ENCODE data around the gene CKMT1B. TPM values are rescaled to one million over a fixed set of nuclear protein-coding genes. Genes with fewer than 3 reads are reported as not detected.
"Not testable (repeated sequence)": the region's sequence is repeated elsewhere in the genome, so short reads cannot be mapped to it uniquely, and the experiment has no call there.

The CKMT1B gene
- total RNA-seq (ENCODE audit: unreplicated experiment) = 12.8 TPM
- long read RNA-seq, partial matches to known transcripts = 0 of 4 reads
- long read RNA-seq, other reads (novel, unspliced or antisense) = 1 of 4 reads

GRCh38 chr15:43593328-43594190, at the start of gene CKMT1B:
Gene CKMT1B, plus strand, starts transcription at chr15:43594027. Its CDS starts 192 bp downstream, at chr15:43594219.
- not testable (repeated sequence) for H3K36me3 Mint-ChIP-seq (ENCODE audit: low read depth, unreplicated experiment); H3K27ac Mint-ChIP-seq (ENCODE audit: unreplicated experiment); H3K27me3 Mint-ChIP-seq (ENCODE audit: unreplicated experiment); DNase-seq (ENCODE audit: low spot score); H3K4me3 Mint-ChIP-seq (ENCODE audit: unreplicated experiment); H3K4me1 Mint-ChIP-seq (ENCODE audit: unreplicated experiment); H3K9me3 Mint-ChIP-seq (ENCODE audit: unreplicated experiment)

GRCh38 chr15:43544266-43544665, 49.6 kb upstream of the CKMT1B start:
- H3K27ac Mint-ChIP-seq (ENCODE audit: unreplicated experiment) = no peak overlapping the region
- peaks cover 7% of the 10 kb centered on the region for H3K36me3 Mint-ChIP-seq (ENCODE audit: low read depth, unreplicated experiment)
- H3K27me3 Mint-ChIP-seq (ENCODE audit: unreplicated experiment) = no peaks in the 10 kb centered on the region
- no peaks in the 10 kb centered on the region for H3K4me1 Mint-ChIP-seq (ENCODE audit: unreplicated experiment)
- DNase-seq (ENCODE audit: low spot score) = no peak
- no peaks in the 10 kb centered on the region for H3K9me3 Mint-ChIP-seq (ENCODE audit: unreplicated experiment)
- H3K4me3 Mint-ChIP-seq (ENCODE audit: unreplicated experiment) = no peak overlapping the region
- TF ChIP-seq, protein P1, sequence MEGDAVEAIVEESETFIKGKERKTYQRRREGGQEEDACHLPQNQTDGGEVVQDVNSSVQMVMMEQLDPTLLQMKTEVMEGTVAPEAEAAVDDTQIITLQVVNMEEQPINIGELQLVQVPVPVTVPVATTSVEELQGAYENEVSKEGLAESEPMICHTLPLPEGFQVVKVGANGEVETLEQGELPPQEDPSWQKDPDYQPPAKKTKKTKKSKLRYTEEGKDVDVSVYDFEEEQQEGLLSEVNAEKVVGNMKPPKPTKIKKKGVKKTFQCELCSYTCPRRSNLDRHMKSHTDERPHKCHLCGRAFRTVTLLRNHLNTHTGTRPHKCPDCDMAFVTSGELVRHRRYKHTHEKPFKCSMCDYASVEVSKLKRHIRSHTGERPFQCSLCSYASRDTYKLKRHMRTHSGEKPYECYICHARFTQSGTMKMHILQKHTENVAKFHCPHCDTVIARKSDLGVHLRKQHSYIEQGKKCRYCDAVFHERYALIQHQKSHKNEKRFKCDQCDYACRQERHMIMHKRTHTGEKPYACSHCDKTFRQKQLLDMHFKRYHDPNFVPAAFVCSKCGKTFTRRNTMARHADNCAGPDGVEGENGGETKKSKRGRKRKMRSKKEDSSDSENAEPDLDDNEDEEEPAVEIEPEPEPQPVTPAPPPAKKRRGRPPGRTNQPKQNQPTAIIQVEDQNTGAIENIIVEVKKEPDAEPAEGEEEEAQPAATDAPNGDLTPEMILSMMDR (IDR thresholded peaks at IDR 0.05; ENCODE audit: unreplicated experiment) = no peak

GRCh38 chr15:43545426-43545825, 48.4 kb upstream of the CKMT1B start:
- Mint-ChIP-seq H3K27ac (ENCODE audit: unreplicated experiment) (no peak overlapping the region), H3K27me3 (ENCODE audit: unreplicated experiment) (no peaks in the 10 kb centered on the region), H3K4me1 (ENCODE audit: unreplicated experiment) (no peaks in the 10 kb centered on the region), H3K9me3 (ENCODE audit: unreplicated experiment) (no peaks in the 10 kb centered on the region), H3K4me3 (ENCODE audit: unreplicated experiment) (no peak overlapping the region), H3K36me3 (ENCODE audit: low read depth, unreplicated experiment) (peaks cover 7% of the 10 kb centered on the region)
- TF ChIP-seq, protein P1 (IDR thresholded peaks at IDR 0.05; ENCODE audit: unreplicated experiment) = no peak
- DNase-seq (ENCODE audit: low spot score) = no peak

- Mint-ChIP-seq H3K4me3 (ENCODE audit: unreplicated experiment) (no peak overlapping the region), H3K4me1 (ENCODE audit: unreplicated experiment) (no peaks in the 10 kb centered on the region), H3K36me3 (ENCODE audit: low read depth, unreplicated experiment) (peaks cover 7% of the 10 kb centered on the region), H3K27ac (ENCODE audit: unreplicated experiment) (no peak overlapping the region), H3K27me3 (ENCODE audit: unreplicated experiment) (no peaks in the 10 kb centered on the region), H3K9me3 (ENCODE audit: unreplicated experiment) (no peaks in the 10 kb centered on the region)
- no peak for DNase-seq (ENCODE audit: low spot score)
- TF ChIP-seq, protein P1 (IDR thresholded peaks at IDR 0.05; ENCODE audit: unreplicated experiment) = no peak
Observed at GRCh38 chr15:43547539-43547938, 46.3 kb upstream of the CKMT1B start.

DNA sequence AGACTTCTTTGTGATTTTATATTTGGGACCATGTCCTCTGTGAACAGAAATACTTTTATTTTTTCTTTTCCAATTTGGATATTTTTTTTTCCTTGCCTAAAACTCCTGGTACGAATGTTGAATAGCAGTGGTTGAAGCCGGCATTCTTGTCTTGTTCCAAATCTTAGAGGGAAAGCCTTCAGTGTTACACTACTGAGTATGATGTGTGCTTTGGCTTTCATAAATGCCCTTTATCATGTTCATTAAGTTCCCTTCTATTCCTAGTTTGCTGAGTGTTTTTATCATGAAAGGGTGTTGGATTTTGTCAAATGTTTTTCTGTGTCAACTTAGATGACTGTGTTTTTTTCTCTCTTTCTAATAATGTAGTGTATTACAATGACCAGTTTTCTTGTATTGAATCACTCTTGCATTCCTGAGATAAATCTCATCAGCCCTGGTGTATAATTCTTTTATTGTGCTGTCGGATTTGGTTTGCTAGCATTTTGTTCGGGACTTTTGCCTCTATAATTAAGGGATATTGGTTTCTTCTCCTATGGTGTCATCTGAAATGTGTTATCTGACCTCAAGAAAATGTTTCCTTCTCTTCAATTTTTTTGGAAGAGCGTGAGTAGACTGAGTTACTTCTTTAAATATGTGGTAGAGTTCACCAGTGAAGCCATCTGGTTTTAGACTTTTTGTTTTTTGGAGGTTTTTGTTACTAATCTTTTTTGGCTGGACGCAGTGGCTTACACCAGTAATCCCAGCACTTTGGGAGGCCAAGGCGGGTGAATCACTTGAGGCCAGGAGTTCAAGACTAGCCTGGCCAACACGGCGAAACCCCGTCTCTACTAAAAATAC, 43.1 kb upstream of the CKMT1B start:
- no peaks in the 10 kb centered on the region for H3K9me3 Mint-ChIP-seq (ENCODE audit: unreplicated experiment)
- no peak overlapping the region for H3K4me3 Mint-ChIP-seq (ENCODE audit: unreplicated experiment)
- H3K27me3 Mint-ChIP-seq (ENCODE audit: unreplicated experiment) = no peaks in the 10 kb centered on the region
- H3K27ac Mint-ChIP-seq (ENCODE audit: unreplicated experiment) = no peak overlapping the region
- TF ChIP-seq, protein P1 (IDR thresholded peaks at IDR 0.05; ENCODE audit: unreplicated experiment) = no peak
- no peaks in the 10 kb centered on the region for H3K4me1 Mint-ChIP-seq (ENCODE audit: unreplicated experiment)
- no peak for DNase-seq (ENCODE audit: low spot score)
- H3K36me3 Mint-ChIP-seq (ENCODE audit: low read depth, unreplicated experiment) = peaks cover 7% of the 10 kb centered on the region
